ENCODE data around the gene ACSF3.

- TF ChIP-seq CTCF (IDR thresholded peaks at IDR 0.05; ENCODE audit: low read length) (no peak), EZH2 (IDR thresholded peaks at IDR 0.05; ENCODE audit: borderline replicate concordance, low read length) (no peak)
Measured at GRCh38 chr16:89073346-89074071, 20.1 kb upstream of the ACSF3 start.

All from OCI-LY1 (cell line).